Measurements from ENCODE around the gene ANKFN1.

ANKFN1 gene

GRCh38 chr17:56152874-56153602 lies at the start of gene ANKFN1:
Gene ANKFN1, plus strand, starts transcription at chr17:56153475. Its CDS starts 59,193 bp downstream, at chr17:56212668.
- DNase-seq (ENCODE audit: low read depth, low spot score) = no peak

GRCh38 chr17:56108811-56109284 lies 44.4 kb upstream of the ANKFN1 start:
- no peak for DNase-seq (ENCODE audit: low read depth, low spot score)

- DNase-seq (ENCODE audit: low read depth, low spot score) = no peak
These were observed 43.4 kb upstream of the ANKFN1 start for GRCh38 chr17:56109836-56110235.

GRCh38 chr17:56110463-56111135 lies 42.7 kb upstream of the ANKFN1 start:
- no peak for DNase-seq (ENCODE audit: low read depth, low spot score)

- DNase-seq (ENCODE audit: low read depth, low spot score) = no peak
These were observed 41.4 kb upstream of the ANKFN1 start for GRCh38 chr17:56111706-56112485.

GRCh38 chr17:56113486-56113885 lies 39.8 kb upstream of the ANKFN1 start:
- DNase-seq (ENCODE audit: low read depth, low spot score) = no peak

- no peak for DNase-seq (ENCODE audit: low read depth, low spot score)
These were observed 38.8 kb upstream of the ANKFN1 start for GRCh38 chr17:56114469-56114868.

GRCh38 chr17:56119191-56119590 lies 34.1 kb upstream of the ANKFN1 start:
- DNase-seq (ENCODE audit: low read depth, low spot score) = no peak

GRCh38 chr17:56119936-56120335 lies 33.3 kb upstream of the ANKFN1 start:
- DNase-seq (ENCODE audit: low read depth, low spot score) = no peak

- DNase-seq (ENCODE audit: low read depth, low spot score) = no peak
These were observed 31.9 kb upstream of the ANKFN1 start for GRCh38 chr17:56121191-56122051.

- no peak for DNase-seq (ENCODE audit: low read depth, low spot score)
These were observed 27.1 kb upstream of the ANKFN1 start for GRCh38 chr17:56125830-56126819.

GRCh38 chr17:56130026-56130425 lies 23.2 kb upstream of the ANKFN1 start:
- DNase-seq (ENCODE audit: low read depth, low spot score) = no peak

- DNase-seq (ENCODE audit: low read depth, low spot score) = no peak
These were observed 22.6 kb upstream of the ANKFN1 start for GRCh38 chr17:56130631-56131030.

- no peak for DNase-seq (ENCODE audit: low read depth, low spot score)
These were observed 21.8 kb upstream of the ANKFN1 start for GRCh38 chr17:56131431-56131830.

GRCh38 chr17:56136301-56136700 lies 17.0 kb upstream of the ANKFN1 start:
- DNase-seq (ENCODE audit: low read depth, low spot score) = no peak

- no peak for DNase-seq (ENCODE audit: low read depth, low spot score)
These were observed 12.0 kb upstream of the ANKFN1 start for GRCh38 chr17:56141046-56141839.

- no peak for DNase-seq (ENCODE audit: low read depth, low spot score)
These were observed 10.9 kb upstream of the ANKFN1 start for GRCh38 chr17:56142325-56142724.

GRCh38 chr17:56142781-56143180 lies 10.5 kb upstream of the ANKFN1 start:
- no peak for DNase-seq (ENCODE audit: low read depth, low spot score)

- DNase-seq (ENCODE audit: low read depth, low spot score) = no peak
These were observed 9.1 kb upstream of the ANKFN1 start for GRCh38 chr17:56144223-56144622.
